Sigmoid colon (tissue), 3 donors: Measurements from ENCODE around the gene MID1.

Source experiments
- CTCF ChIP-seq, 4 experiments: fragments of 450-650 bp in 3 of 4; fragments of 200-600 bp in 1 of 4; IDR thresholded peaks; one replicate each; pipeline ENCODE4 v1.5.1; 2016 to 2019; ENCODE audit warnings: antibody characterized with exemption in 4 of 4, mild to moderate bottlenecking in 3 of 4, moderate library complexity in 2 of 4
- POLR2A ChIP-seq, 2 donors: fragments of 450-650 bp; IDR thresholded peaks; one replicate each; pipeline ENCODE4 v1.6.1; 2016; ENCODE audit warnings: antibody characterized with exemption in 2 of 2, mild to moderate bottlenecking in 2 of 2, moderate library complexity in 2 of 2

DNA sequence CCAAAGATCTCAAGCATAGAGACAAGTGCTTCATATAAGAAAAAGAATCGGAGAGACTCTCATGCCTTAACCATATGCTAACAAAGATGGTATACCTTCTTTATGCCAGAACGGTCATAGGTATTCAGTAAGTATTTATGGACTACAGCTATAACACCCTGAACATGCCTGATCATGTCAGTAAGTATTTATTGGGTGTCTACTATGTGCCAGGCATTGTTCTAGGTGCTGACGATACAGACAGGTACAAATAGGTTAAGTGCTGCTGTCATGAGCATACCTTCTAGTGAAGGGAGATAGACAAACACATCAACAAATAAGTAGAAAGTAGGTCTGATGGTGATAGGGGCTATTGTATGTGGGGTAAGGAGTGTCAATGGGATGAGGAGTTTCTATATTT, 9.5 kb upstream of the MID1 start:
- no peak for TF ChIP-seq CTCF (IDR thresholded peaks at IDR 0.05)
- no peak for TF ChIP-seq POLR2A (IDR thresholded peaks at IDR 0.05)
